Ramos (cell line): ENCODE measurements around the gene SWT1.
"Not testable (repeated sequence)": the region's sequence is repeated elsewhere in the genome, so short reads cannot be mapped to it uniquely, and the experiment has no call there.

Experiments used
- in situ Hi-C: fragments of 300-500 bp; cut with MboI; formaldehyde crosslinking; loops from one replicate; pipeline ENCODE4 v1.14.3; 2022; ENCODE audit warnings: low sequenced_read_pairs; ENCODE audit not compliant: unreplicated experiment

SWT1 gene

DNA sequence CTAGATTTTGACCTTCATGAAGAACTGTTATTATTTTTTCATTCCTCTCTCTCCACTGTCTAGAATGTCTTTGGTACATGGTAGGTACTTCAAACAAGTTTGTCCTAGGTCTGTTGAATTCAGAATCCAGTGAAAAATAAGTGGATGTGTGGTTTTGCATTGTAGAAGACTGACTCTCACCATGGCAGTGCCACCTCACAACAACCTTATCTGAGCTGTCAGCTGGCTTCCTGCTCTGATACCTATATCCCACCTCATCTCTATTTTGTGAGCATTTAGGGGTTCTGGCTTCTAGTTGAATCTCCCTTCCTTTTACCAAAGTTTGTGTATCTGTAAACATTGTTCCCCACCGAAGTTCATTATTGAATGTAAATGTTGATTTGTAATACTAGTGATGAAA is 9.1 kb downstream of the SWT1 start:
- in situ Hi-C loops = loop anchor here (10.0 kb wide), 1 partner anchor 361 kb away; no protein-coding TSS in a partner anchor

DNA sequence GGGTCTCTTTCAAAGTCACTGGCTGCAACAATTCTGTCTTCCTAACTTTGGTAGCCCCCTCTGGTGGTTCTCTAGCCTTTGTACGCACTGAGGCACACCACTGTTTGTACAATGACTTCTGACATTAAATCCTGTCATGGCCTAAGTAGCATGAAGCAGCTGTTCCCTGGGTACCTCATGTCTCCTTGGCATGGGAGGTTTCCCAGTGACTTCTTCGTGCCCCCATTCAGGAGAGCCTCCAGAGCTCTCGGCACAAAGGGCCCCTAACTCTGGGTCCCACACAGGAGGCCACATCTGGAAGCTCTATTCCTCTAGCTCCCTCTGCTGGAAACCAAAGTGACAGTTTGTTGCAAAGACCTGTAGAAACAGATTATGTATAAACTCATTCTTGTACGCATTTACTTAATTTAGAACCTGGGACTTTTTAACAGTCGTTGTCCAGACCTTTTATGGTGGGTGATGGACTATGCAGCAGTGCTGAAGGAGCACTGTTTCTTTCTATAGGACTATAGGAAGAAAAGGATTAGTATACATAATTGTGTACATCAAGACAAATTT is 13.4 kb downstream of the SWT1 start:
- in situ Hi-C loops = no loop called here

DNA sequence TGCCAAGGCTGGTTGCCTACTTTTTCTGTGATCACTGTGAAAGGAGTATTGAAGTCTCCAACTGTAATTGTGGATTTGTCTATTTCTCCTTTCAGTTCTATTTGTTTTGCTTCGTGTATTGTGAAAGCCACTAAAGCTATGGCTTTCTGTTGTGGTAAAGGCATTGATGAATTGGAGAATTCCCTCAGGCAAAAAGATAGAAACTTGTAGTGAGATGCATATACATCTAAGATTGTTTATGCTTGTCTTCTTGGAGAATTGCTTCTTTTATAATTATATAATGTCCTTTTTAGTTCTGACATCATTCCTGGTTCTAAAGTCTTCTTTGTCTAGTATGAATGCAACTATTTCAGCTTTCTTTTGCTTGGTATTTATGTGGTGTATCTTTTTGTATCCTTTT is 36.8 kb downstream of the SWT1 start:
- in situ Hi-C loops = no loop called here

DNA sequence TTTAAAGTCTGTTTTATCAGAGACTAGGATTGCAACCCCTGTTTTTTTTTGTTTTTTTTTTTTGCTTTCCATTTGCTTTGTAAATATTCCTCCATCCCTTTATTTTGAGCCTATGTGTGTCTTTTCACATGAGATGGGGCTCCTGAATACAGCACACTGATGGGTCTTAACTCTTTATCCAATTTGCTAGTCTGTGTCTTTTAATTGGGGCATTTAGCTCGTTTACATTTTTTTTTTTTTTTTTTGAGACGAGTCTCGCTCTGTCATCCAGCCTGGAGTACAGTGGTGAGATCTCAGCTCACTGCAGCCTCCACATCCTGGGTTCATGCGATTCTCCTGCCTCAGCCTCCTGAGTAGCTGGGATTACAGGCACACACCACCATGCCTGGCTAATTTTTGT is 41.7 kb downstream of the SWT1 start:
- in situ Hi-C loops = not testable (repeated sequence)

GRCh38 chr1:185200889-185201288 is 43.9 kb downstream of the SWT1 start:
- in situ Hi-C loops = no loop called here

GRCh38 chr1:185207170-185207569 is 50.2 kb downstream of the SWT1 start:
- in situ Hi-C loops = no loop called here

GRCh38 chr1:185207980-185208602 is 51.1 kb downstream of the SWT1 start:
- in situ Hi-C loops = no loop called here

- in situ Hi-C loops = no loop called here
Measured at GRCh38 chr1:185208626-185209180, 51.7 kb downstream of the SWT1 start.

DNA sequence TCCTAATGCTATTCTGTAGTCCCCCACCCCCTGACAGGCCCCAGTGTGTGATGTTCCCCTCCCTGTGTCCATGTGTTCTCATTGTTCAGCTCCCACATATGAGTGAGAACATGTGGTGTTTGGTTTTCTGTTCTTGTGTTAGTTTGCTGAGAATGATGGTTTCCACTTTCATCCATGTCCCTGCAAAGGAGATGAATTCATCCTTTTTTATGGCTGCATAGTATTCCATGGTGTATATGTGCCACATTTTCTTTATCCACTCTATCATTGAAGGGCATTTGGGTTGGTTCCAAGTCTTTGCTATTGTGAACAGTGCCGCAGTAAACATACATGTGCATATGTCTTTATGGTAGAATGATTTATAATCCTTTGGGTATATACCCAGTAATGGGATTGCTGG is 52.4 kb downstream of the SWT1 start:
- in situ Hi-C loops = not testable (repeated sequence)

- in situ Hi-C loops = no loop called here
Measured at GRCh38 chr1:185213091-185213490, 56.1 kb downstream of the SWT1 start.

DNA sequence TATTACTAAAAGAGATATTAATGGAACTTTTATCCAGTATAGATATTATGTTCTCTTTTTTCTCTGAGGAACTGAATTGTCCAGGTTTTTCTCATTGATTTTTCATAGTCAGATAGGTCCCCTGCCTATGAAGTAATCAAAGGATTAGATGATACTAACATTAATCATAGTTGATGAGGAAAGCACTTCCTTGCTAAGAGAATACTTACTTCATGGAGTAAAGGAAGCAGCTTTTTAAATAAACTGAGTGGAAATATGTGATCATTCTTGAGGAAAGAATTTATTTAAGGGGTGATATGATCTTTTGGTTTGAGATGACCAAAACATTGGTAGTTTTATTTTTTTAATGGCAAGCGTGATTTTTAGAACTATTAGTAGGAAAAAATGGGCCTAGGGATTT is 58.9 kb downstream of the SWT1 start:
- in situ Hi-C loops = no loop called here

GRCh38 chr1:185224132-185224531 is 67.2 kb downstream of the SWT1 start:
- in situ Hi-C loops = no loop called here

DNA sequence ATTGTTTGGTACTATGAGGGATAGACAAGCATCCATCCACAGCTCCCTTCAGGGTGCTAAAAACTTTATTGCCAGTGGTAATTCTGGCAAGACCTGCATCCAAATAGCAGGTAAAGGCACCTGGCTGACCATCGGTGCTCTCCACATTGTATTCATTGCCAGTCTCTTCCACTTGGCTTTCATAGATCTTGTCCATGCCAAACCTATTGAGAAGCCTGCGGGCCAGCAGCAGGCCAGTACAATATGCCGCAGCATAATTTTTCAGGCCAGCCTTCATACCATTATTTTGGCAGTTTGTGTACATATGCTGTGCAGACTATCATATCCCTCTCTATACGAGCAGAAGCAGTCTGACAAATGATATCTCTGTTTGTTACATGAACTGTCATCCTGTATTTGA is 70.2 kb downstream of the SWT1 start:
- in situ Hi-C loops = no loop called here

- in situ Hi-C loops = no loop called here
Measured at GRCh38 chr1:185228979-185229378, 72.0 kb downstream of the SWT1 start.

- in situ Hi-C loops = no loop called here
Measured at GRCh38 chr1:185229981-185230380, 73.0 kb downstream of the SWT1 start.

- in situ Hi-C loops = no loop called here
Measured at GRCh38 chr1:185232874-185233273, 75.9 kb downstream of the SWT1 start.

DNA sequence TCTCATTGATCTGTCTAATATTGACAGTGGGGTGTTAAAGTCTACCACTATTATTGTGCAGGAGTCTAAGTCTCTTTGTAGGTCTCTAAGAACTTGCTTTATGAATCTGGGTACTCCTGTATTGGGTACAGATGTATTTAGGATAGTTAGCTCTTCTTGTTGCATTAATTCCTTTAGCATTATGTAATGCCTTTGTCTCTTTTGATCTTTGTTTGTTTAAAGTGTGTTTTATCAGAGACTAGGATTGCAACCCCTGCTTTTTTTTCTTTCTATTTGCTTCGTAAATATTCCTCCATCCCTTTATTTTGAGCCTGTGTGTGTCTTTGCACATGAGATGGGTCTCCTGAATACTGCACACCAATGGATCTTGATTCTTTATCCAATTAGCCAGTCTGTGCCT is 77.2 kb downstream of the SWT1 start:
- in situ Hi-C loops = not testable (repeated sequence)

- in situ Hi-C loops = not testable (repeated sequence)
Measured at GRCh38 chr1:185237176-185237575, 80.2 kb downstream of the SWT1 start.

DNA sequence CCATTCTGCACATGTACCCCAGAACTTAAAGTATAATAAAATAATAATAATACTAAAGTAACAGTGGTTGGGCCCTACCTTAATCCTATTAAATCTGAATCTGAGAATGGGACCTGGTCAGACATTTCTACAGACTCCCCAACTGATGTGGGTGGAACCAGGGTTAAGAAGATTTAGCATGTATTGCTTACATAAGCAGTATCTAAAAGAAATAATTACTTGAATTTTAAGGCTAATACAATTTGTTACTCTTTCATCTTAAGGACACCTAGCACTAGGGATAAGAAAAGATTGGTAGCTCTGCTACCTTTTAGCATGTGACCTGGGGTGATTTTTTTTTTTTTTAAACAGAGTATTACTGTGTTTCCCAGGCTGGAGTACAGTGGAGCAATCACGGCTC is 80.7 kb downstream of the SWT1 start:
- in situ Hi-C loops = no loop called here

GRCh38 chr1:185238447-185238846 is 81.5 kb downstream of the SWT1 start:
- in situ Hi-C loops = no loop called here

DNA sequence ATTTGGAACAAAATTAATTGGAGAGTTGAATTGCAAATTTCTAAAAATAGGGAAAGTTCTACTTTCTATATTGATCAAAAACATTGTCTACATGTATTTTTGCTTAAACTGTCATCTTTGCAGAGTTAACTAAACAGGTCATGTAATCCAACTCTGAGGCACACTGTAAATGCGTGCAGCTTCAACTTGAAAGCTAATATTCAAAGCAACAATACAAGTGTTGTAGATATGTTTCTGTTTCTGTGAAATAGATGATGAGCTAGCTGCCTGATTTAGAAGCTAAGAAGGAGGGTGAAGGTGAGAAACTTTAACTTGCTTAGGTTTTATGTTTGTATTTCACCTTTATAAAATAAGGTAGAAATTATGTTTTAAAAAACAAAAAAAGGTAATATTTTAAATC is 82.9 kb downstream of the SWT1 start:
- in situ Hi-C loops = no loop called here

- in situ Hi-C loops = no loop called here
Measured at GRCh38 chr1:185241127-185241526, 84.2 kb downstream of the SWT1 start.
